Measurements from ENCODE around the gene ACCS. TPM values are rescaled to one million over a fixed set of nuclear protein-coding genes. Genes with fewer than 3 reads are reported as not detected.

Gene ACCS
- total RNA-seq, 4 donors from 2014 or later, result 14.4 to 23.2 (median 20.1) TPM

- H3K27ac ChIP-seq, result no peak overlapping the region
- WGBS, 2 donors, result 94 to 97% methylated on average over 3 of the region's 3 CpGs
- intact Hi-C loops (cut with DNase I), result no loop called here
- H3K4me1 ChIP-seq, result no peaks in the 10 kb centered on the region
- TF ChIP-seq CTCF (IDR thresholded peaks at IDR 0.05) (no peak), POLR2A (IDR thresholded peaks at IDR 0.05) (no peak)
- no peak for DNase-seq
- no peaks in the 10 kb centered on the region for H3K9me3 ChIP-seq
- no peaks in the 10 kb centered on the region for H3K27me3 ChIP-seq
- H3K36me3 ChIP-seq, result peaks cover 19 to 34% of the 10 kb centered on the region in 2 donors
- H3K4me3 ChIP-seq (replicated peaks in 1 of 3), result no peak overlapping the region
Measured at GRCh38 chr11:44128729-44129128, 62.7 kb downstream of the ACCS start.

GRCh38 chr11:44130751-44131150, 64.7 kb downstream of the ACCS start:
- 88 to 91% methylated on average over 6 of the region's 6 CpGs for WGBS, 2 donors
- H3K36me3 ChIP-seq, result peaks cover 12 to 28% of the 10 kb centered on the region in 2 donors

GRCh38 chr11:44133335-44133946, 67.4 kb downstream of the ACCS start:
- WGBS, 2 donors, result 96 to 97% methylated on average over 1 of the region's 1 CpG
- no peaks in the 10 kb centered on the region for H3K27me3 ChIP-seq
- no peak overlapping the region for H3K27ac ChIP-seq
- no peak overlapping the region for H3K4me3 ChIP-seq (replicated peaks in 1 of 3)
- intact Hi-C loops (cut with DNase I), result no loop called here
- H3K9me3 ChIP-seq, result no peaks in the 10 kb centered on the region
- peak; percentile 17 to 24 for DNase-seq
- H3K4me1 ChIP-seq, result no peaks in the 10 kb centered on the region
- peaks cover 0 to 10% of the 10 kb centered on the region in 2 donors for H3K36me3 ChIP-seq
- TF ChIP-seq POLR2A (IDR thresholded peaks at IDR 0.05), result no peak
- peak in 4 of 6 experiments; percentile 44 to 64 (median 61) for TF ChIP-seq CTCF (IDR thresholded peaks at IDR 0.05)

More at GRCh38 chr11:44130751-44131150, 64.7 kb downstream of the ACCS start:
- no peak overlapping the region for H3K4me3 ChIP-seq (replicated peaks in 1 of 3)
- DNase-seq, result no peak
- no peaks in the 10 kb centered on the region for H3K9me3 ChIP-seq
- intact Hi-C loops (cut with DNase I), result no loop called here
- no peaks in the 10 kb centered on the region for H3K4me1 ChIP-seq
- no peak for TF ChIP-seq POLR2A (IDR thresholded peaks at IDR 0.05)
- TF ChIP-seq CTCF (IDR thresholded peaks at IDR 0.05), result no peak
- no peak overlapping the region for H3K27ac ChIP-seq
- no peaks in the 10 kb centered on the region for H3K27me3 ChIP-seq

Other genes with a start within 250 kb of the ACCS start
- gene ALKBH3, start 185.4 kb upstream of the ACCS start, total RNA-seq, result 10 to 100 TPM; 32.6 to 44.3 (median 40.4) TPM
- 100 to 1,000 TPM in 1 of 4 donors, 10 to 100 TPM in 3; 27.7 to 100 (median 73.5) TPM for gene C11orf96, start 123.6 kb upstream of the ACCS start, total RNA-seq
- not detected for gene ACCSL, start 18.3 kb upstream of the ACCS start, total RNA-seq
- gene EXT2, start 29.4 kb downstream of the ACCS start, total RNA-seq, result 10 to 100 TPM; 53.2 to 95.8 (median 66.3) TPM
- under 1 TPM in 2 of 4 donors, not detected in 2; 0.10 to 0.11 TPM for gene ALX4, start 243.9 kb downstream of the ACCS start, total RNA-seq